ES-I3 (cell line): ENCODE data around the gene VAV2.

ENCODE experiments used
- H3K36me3 ChIP-seq: 2 replicates; pipeline ENCODE4 v1.6.1; 2013; ENCODE audit warnings: mild to moderate bottlenecking, low read length, control low read depth, moderate library complexity; ENCODE audit not compliant: insufficient read depth
- H3K4me1 ChIP-seq: 2 replicates; pipeline ENCODE4 v1.6.1; 2013; ENCODE audit warnings: mild to moderate bottlenecking, control low read depth, low read length; ENCODE audit not compliant: insufficient read depth
- H3K9ac ChIP-seq: 2 replicates; pipeline ENCODE4 v1.6.1; 2013; ENCODE audit warnings: low read depth, mild to moderate bottlenecking, low read length, moderate library complexity
- H3K9me3 ChIP-seq: 2 replicates; pipeline ENCODE4 v1.6.1; 2013; ENCODE audit warnings: mild to moderate bottlenecking, low read length, moderate library complexity; ENCODE audit not compliant: control insufficient read depth, insufficient read depth

Gene VAV2

DNA sequence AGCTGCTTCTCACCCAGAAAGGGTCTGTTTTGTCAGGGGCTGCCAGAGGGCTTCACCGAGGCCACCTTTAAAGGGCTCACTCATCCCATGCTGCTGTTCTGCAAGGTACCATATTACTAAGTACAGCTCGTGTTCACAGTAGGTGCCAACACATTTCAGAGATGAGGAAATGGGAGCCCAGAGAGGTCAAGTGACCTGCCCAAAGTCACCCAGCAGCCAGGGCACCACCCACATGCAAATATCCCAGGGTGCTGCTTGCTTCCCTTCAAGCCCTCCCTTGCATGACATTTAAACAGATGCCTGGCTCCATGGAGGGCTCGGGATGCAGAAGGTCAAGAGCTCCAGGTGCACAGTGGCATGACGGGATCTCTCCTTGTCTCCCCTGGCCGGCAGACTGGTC is 130.4 kb downstream of the VAV2 start:
- Histone ChIP-seq H3K9me3 (peaks cover 5% of the 10 kb centered on the region), H3K36me3 (peaks cover 3% of the 10 kb centered on the region), H3K9ac (no peak overlapping the region), H3K4me1 (peaks cover 6% of the 10 kb centered on the region)

DNA sequence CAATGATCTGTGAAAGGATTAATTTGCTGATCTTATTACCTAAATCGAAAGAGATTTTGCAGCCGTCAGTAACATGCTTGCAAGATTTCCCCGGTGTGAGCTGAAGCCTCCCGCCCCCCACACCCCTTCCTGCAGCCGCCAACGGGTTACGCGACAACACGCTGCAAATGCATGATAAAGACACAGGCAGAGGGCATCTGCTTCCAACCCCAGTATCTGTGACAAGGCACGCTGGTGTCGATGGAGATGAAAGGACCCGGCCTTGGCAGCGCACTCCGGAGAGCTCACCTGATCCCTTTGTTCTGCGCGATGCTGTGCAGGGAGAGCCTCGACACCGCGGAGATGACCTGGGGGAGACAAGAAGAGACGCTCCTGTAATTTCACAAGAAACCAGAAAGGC is 131.0 kb downstream of the VAV2 start:
- H3K4me1 ChIP-seq, result peaks cover 6% of the 10 kb centered on the region
- peaks cover 3% of the 10 kb centered on the region for H3K36me3 ChIP-seq
- H3K9ac ChIP-seq, result no peak overlapping the region
- peaks cover 5% of the 10 kb centered on the region for H3K9me3 ChIP-seq

- Histone ChIP-seq H3K4me1 (no peaks in the 10 kb centered on the region; the same call in 1 of the 2 replicates), H3K9ac (no peak overlapping the region), H3K9me3 (no peaks in the 10 kb centered on the region), H3K36me3 (no peaks in the 10 kb centered on the region)
These were observed 133.4 kb downstream of the VAV2 start for GRCh38 chr9:133858771-133859170.

DNA sequence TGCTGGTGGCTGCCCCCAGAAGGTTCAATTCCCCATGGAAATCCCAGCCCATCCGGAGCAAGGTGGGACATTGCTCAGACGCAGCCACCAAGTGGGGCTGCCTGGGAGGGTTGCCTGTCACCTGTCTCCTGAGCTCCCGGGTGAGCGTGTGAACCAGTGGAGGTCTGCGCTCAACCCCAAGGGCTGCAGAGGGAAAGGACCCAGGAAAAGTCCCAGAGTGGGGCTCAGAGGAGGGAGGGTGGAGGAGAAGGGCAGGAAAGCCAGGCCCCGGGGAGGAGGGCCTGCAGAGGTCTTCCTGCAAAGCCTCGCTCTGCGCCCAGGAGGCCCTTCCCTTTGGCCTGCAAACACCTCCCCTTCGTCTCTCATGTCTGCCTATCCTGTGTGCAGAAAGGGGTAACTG is 134.5 kb downstream of the VAV2 start:
- no peaks in the 10 kb centered on the region for H3K4me1 ChIP-seq
- no peaks in the 10 kb centered on the region for H3K36me3 ChIP-seq
- no peaks in the 10 kb centered on the region for H3K9me3 ChIP-seq
- no peak overlapping the region for H3K9ac ChIP-seq

DNA sequence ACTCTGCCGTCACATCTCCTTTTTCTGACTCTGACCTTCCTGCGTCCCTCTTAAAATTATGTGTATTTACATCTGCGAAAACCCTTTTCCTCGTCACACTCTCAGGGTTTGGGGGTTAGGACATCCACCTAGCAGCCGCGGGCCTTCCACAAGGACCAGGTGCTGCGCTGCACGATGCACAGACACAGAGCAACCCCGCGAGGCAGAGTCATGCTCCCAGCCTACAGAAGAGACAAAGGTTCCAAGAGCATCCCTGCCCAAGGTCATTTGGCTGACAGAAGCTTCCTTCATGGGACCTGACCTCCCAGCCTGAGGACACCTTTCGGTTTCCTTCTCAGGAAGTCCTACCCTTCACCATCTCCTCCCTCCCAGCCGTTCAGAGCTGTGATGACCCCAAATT is 135.3 kb downstream of the VAV2 start:
- no peaks in the 10 kb centered on the region for H3K4me1 ChIP-seq
- no peak overlapping the region for H3K9ac ChIP-seq
- no peaks in the 10 kb centered on the region for H3K36me3 ChIP-seq
- no peaks in the 10 kb centered on the region for H3K9me3 ChIP-seq

GRCh38 chr9:133855802-133856521 is 136.2 kb downstream of the VAV2 start:
- Histone ChIP-seq H3K9me3 (no peaks in the 10 kb centered on the region), H3K36me3 (no peaks in the 10 kb centered on the region), H3K9ac (no peak overlapping the region), H3K4me1 (no peaks in the 10 kb centered on the region)

- Histone ChIP-seq H3K9ac (no peak overlapping the region), H3K36me3 (no peaks in the 10 kb centered on the region; the same call in 1 of the 2 replicates), H3K4me1 (no peaks in the 10 kb centered on the region), H3K9me3 (no peaks in the 10 kb centered on the region)
These were observed 136.8 kb downstream of the VAV2 start for GRCh38 chr9:133855371-133855770.

GRCh38 chr9:133854765-133855164 is 137.4 kb downstream of the VAV2 start:
- H3K9me3 ChIP-seq, result no peaks in the 10 kb centered on the region
- no peaks in the 10 kb centered on the region for H3K4me1 ChIP-seq
- H3K36me3 ChIP-seq, result no peaks in the 10 kb centered on the region; the same call in 1 of the 2 replicates
- H3K9ac ChIP-seq, result no peak overlapping the region

GRCh38 chr9:133854048-133854447 is 138.1 kb downstream of the VAV2 start:
- no peaks in the 10 kb centered on the region for H3K4me1 ChIP-seq
- H3K36me3 ChIP-seq, result no peaks in the 10 kb centered on the region; the same call in 1 of the 2 replicates
- no peak overlapping the region for H3K9ac ChIP-seq
- H3K9me3 ChIP-seq, result no peaks in the 10 kb centered on the region

DNA sequence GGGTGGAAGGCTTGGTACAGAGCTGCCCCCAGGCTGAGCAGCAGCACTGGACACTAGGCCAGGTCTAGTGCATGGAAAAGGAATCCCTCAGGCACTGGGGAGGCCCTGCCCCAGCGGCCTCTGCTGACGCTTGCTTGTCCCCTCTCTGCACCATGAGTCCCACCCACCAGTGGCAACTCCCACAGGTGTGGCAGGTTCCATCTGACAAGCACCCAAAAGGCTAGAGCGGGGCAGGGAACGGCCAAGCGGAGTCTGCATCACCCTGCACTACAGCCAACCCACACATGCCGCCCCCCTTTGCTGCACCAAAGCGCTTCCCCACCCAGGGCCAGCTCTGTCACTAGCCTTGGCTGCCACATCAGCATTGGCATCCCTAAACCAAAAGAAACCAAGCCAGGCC is 138.8 kb downstream of the VAV2 start:
- H3K9ac ChIP-seq, result no peak overlapping the region
- H3K4me1 ChIP-seq, result no peaks in the 10 kb centered on the region
- no peaks in the 10 kb centered on the region for H3K9me3 ChIP-seq

GRCh38 chr9:133852431-133852830 is 139.7 kb downstream of the VAV2 start:
- H3K9me3 ChIP-seq, result no peaks in the 10 kb centered on the region
- no peaks in the 10 kb centered on the region; the same call in 1 of the 2 replicates for H3K36me3 ChIP-seq
- no peaks in the 10 kb centered on the region for H3K4me1 ChIP-seq
- no peak overlapping the region for H3K9ac ChIP-seq

More for the DNA sequence above, 138.8 kb downstream of the VAV2 start:
- H3K36me3 ChIP-seq, result no peaks in the 10 kb centered on the region; the same call in 1 of the 2 replicates

DNA sequence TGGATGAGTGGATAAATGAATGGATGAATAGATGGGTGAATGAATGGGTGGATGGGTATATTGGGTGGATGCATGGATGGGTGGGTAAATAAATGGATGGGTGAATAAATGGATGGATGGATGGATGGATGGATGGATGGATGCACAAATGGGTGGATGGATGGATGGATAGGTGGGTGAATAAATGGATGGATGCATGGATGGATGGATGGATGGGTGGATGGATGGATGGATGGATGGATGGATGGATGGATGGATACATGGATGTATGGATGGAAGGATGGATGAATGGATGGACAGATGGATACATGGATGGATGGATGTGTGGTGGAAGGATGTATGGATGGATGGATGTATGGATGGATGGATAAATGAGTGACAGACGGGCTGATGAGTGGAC is 140.4 kb downstream of the VAV2 start:
- H3K36me3 ChIP-seq, result no peaks in the 10 kb centered on the region; the same call in 1 of the 2 replicates
- H3K9me3 ChIP-seq, result no peaks in the 10 kb centered on the region
- no peaks in the 10 kb centered on the region for H3K4me1 ChIP-seq
- H3K9ac ChIP-seq, result no peak overlapping the region

DNA sequence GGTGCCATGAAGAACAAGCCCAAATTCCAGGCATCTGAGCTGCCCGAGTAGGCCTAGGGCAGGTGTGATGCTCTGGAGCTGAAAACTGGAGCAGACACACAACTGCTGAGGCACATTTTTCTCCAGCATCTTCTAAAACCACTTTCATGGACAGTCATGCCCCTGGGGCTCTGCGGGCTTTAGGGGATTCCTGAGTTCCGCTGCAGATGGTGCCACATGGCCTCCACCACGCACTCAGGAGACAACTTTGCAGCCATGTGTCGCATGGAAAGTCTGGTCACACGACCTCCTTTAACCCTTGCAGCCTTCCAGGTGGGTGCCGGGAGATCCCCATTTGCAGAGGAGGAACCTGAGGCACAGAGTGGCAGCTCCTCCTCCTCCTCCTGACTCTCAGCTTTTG is 141.2 kb downstream of the VAV2 start:
- no peak overlapping the region for H3K9ac ChIP-seq
- H3K36me3 ChIP-seq, result no peaks in the 10 kb centered on the region; the same call in 1 of the 2 replicates
- no peaks in the 10 kb centered on the region for H3K9me3 ChIP-seq
- H3K4me1 ChIP-seq, result no peaks in the 10 kb centered on the region

DNA sequence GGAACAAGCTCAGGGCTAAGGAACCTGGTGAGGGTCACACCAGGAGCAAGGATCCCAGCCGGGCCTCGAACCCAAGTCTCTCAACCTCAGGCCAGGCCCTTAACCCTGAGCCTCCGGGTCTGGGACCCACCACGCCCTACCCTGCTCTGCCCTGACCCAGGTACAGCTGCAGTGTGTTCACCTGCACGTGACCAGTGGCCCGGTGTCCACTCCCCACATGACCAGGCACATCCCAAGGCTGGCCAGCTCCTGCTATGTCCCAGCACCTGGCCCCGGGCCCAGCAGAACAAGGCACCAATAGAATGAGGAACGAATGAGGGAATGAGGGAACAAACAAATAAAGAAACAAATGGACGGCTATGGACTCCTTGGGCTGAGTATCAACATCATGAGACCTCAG is 142.0 kb downstream of the VAV2 start:
- Histone ChIP-seq H3K4me1 (no peaks in the 10 kb centered on the region), H3K9ac (no peak overlapping the region), H3K36me3 (no peaks in the 10 kb centered on the region; the same call in 1 of the 2 replicates), H3K9me3 (no peaks in the 10 kb centered on the region)

DNA sequence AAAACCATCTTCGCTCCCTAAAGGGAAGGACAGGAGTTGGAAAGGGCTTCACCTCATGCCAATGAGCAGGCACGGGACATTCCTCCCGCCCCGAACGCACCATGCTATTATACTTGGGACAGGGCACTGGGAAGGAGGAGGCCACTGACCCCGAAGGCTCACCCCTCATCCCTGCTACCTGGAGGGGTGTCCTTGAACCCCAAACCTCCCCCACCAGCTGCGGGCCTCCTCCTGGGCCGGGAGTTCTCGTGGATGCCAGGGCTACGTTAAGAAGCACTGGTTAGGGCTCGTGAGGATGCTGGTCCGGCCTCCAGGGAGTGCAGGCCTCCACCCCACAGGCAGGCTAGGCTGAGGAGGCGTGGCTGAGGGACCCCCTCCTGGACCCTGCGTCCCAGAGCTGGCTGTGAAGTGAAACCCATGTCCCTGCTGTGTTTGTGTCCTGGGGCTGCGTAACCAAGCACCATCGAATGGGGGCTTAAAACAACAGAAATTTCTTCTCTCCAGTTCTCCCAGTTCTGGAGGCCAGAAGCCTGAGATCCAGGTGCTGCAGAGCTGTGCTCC is 142.9 kb downstream of the VAV2 start:
- Histone ChIP-seq H3K36me3 (no peaks in the 10 kb centered on the region; the same call in 1 of the 2 replicates), H3K9ac (no peak overlapping the region), H3K4me1 (no peaks in the 10 kb centered on the region), H3K9me3 (no peaks in the 10 kb centered on the region)
